ENCODE measurements around the gene GRIA1. TPM values are rescaled to one million over a fixed set of nuclear protein-coding genes. Genes with fewer than 3 reads are reported as not detected.
"Not testable (repeated sequence)": the region's sequence is repeated elsewhere in the genome, so short reads cannot be mapped to it uniquely, and the experiment has no call there.

GRIA1 gene
- total RNA-seq, 2 experiments from 2014 or later, result not detected

DNA sequence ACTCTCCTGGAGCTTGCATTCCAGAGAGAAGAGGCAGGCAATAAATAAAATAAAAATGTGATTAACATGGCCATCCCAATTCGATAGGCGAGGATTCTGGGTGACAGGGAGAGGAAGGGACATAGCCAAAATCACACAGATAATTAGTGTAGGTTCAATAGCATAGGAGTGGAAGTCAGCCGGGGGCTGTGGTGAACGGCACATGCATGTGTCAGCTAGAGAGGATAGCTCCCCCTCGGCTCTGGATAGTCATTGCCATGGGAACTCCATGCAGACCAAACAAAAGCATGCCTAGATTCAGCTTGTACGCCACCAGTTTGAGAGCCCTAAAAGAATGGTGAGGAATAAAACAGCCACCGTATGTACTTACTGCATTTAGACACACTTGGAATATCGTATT is 223.5 kb downstream of the GRIA1 start:
- DNase-seq, result no peak
- H3K27me3 Mint-ChIP-seq, result no peaks in the 10 kb centered on the region
- no peaks in the 10 kb centered on the region for H3K36me3 Mint-ChIP-seq (ENCODE audit: low read depth)
- no peaks in the 10 kb centered on the region for H3K4me1 Mint-ChIP-seq
- POLR2A ChIA-PET, result no interaction called here
- H3K27ac Mint-ChIP-seq, result no peak overlapping the region
- H3K9me3 Mint-ChIP-seq, result no peaks in the 10 kb centered on the region
- CTCF ChIA-PET, result no interaction called here
- no peak overlapping the region for H3K4me3 Mint-ChIP-seq

DNA sequence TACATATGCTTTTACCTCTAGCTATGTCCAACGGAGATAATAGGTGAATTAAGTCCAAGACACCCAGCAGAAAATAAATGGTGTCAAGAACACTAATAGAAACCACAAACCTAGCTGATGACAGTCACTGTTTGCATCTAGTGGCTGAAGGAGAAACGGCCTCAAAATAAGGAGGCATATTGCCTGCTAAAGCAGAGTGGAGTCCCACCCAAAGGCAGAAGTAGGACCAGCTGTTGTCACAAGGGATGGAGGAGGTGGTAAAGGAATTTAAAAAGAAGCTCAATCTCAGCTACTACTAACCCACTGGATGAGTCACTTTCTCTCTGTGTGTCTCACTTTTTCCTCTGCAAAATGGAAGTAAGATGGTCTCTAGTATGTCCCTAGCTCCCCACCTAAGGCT is 224.3 kb downstream of the GRIA1 start:
- H3K4me3 Mint-ChIP-seq, result no peak overlapping the region
- H3K4me1 Mint-ChIP-seq, result no peaks in the 10 kb centered on the region
- H3K27ac Mint-ChIP-seq, result no peak overlapping the region
- POLR2A ChIA-PET, result no interaction called here
- no peaks in the 10 kb centered on the region for H3K27me3 Mint-ChIP-seq
- no peak for DNase-seq
- no peaks in the 10 kb centered on the region for H3K9me3 Mint-ChIP-seq
- CTCF ChIA-PET, result no interaction called here
- no peaks in the 10 kb centered on the region for H3K36me3 Mint-ChIP-seq (ENCODE audit: low read depth)

DNA sequence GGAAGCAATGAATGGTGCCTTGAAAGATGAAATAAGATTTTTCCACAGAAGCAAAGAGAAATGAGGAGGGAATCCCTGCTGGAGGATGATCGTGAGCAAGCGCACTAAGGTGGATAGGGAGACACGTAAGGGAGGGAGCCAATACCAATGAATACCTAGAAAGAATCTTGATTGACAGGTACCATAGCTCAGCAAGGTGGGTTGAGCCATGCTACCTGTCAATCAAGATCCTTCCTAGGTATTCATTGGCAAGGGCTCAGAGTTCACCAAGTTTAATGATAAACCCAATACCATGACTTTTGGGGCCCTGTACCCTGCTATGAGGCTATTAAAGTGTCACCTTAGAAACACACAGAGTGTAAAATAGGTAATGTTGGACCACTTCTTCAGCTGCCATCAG is 226.8 kb downstream of the GRIA1 start:
- Mint-ChIP-seq H3K4me1 (no peaks in the 10 kb centered on the region), H3K27me3 (no peaks in the 10 kb centered on the region), H3K36me3 (ENCODE audit: low read depth) (no peaks in the 10 kb centered on the region), H3K27ac (no peak overlapping the region), H3K4me3 (no peak overlapping the region), H3K9me3 (no peaks in the 10 kb centered on the region)
- ChIA-PET POLR2A (no interaction called here), CTCF (no interaction called here)
- no peak for DNase-seq

DNA sequence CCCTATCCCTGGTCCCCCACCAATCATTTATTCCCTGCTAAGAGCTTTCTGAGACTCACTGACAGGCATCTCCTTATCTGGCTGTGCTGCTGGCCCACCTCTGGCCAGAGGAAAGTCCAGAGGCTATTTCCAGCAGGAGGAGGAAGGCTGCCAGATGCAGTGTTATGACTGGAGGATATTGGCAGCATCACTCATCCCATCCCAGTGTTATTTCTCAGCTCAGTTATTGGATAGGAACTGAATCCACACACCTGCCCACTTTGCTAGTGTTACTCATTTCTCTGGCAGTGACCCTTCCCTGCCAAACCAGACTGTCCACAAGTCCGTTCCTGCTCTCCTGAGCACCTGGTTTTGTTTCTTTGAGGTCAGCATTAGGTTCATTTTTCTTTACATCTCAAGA is 228.2 kb downstream of the GRIA1 start:
- Mint-ChIP-seq H3K4me1 (no peaks in the 10 kb centered on the region), H3K36me3 (ENCODE audit: low read depth) (no peaks in the 10 kb centered on the region), H3K27me3 (no peaks in the 10 kb centered on the region), H3K27ac (no peak overlapping the region), H3K4me3 (no peak overlapping the region), H3K9me3 (peaks cover 4% of the 10 kb centered on the region)
- DNase-seq, result no peak
- ChIA-PET POLR2A (no interaction called here), CTCF (no interaction called here)

DNA sequence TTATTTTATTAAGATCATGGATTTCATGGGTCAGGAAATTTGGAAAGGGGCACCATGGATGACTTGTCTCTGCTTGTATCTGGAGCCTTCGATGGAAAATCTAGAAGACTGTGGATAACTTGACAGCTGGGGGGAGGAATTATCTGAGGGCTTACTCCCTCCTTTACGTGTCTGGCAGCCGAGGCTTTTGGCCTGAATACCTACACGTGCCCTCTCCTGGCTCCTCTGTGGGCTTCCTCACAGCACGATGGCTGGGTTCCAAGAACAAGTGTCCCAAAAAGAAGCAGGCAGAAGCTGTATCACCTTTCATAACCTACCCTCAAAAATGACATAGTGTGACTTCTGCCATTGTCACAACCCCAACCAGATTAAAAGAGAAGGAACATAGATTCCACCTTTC is 228.9 kb downstream of the GRIA1 start:
- H3K27me3 Mint-ChIP-seq, result no peaks in the 10 kb centered on the region
- no peaks in the 10 kb centered on the region for H3K4me1 Mint-ChIP-seq
- ChIA-PET POLR2A (no interaction called here), CTCF (no interaction called here)
- no peak overlapping the region for H3K4me3 Mint-ChIP-seq
- no peak for DNase-seq
- peaks cover 4% of the 10 kb centered on the region for H3K9me3 Mint-ChIP-seq
- H3K36me3 Mint-ChIP-seq (ENCODE audit: low read depth), result no peaks in the 10 kb centered on the region
- H3K27ac Mint-ChIP-seq, result no peak overlapping the region

DNA sequence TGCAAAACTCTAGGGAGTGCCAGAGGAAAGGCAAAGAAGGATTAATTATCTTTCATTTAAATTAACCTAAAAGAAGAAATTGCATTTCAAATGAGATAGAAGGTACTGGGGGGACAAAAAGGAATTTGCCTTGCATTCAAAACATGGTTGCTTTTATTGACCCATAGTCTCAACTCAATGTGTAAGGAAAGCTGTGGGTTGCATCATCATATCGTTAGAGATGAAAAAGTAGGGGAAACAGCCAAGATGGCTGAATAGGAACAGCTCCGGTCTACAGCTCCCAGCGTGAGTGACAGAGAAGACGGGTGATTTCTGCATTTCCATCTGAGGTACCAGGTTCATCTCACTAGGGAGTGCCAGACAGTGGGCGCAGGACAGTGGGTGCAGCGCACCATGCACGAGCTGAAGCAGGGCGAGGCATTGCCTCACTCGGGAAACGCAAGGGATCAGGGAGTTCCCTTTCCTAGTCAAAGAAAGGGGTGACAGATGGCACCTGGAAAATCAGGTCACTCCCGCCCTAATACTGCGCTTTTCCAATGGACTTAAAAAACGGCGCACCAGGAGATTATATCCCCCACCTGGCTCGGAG is 232.6 kb downstream of the GRIA1 start:
- DNase-seq; H3K27ac Mint-ChIP-seq; H3K9me3 Mint-ChIP-seq; H3K4me1 Mint-ChIP-seq; H3K36me3 Mint-ChIP-seq (ENCODE audit: low read depth); CTCF ChIA-PET; POLR2A ChIA-PET; H3K27me3 Mint-ChIP-seq; H3K4me3 Mint-ChIP-seq: not testable (repeated sequence)

DNA sequence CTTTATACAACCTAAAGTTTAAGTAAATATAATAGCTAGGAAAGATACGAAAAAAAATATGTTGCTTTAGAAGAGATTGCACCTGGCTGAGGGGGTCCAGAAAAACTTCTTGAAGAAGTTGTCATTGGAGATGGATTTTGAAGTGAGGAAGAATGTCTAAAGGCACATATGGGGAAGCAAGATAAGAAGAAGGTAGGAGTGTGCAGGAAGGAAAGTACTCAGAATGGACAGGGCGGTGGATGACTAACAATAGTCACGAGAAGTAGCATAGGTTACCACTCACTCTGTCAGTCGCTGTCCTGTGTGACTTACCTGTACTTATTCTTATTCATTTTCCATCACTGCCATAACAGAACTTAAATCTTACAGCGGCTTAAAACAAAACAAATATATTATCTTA is 251.6 kb downstream of the GRIA1 start:
- no peak overlapping the region for H3K27ac Mint-ChIP-seq
- POLR2A ChIA-PET, result no interaction called here
- no peak overlapping the region for H3K4me3 Mint-ChIP-seq
- H3K27me3 Mint-ChIP-seq, result no peaks in the 10 kb centered on the region
- no peaks in the 10 kb centered on the region for H3K36me3 Mint-ChIP-seq (ENCODE audit: low read depth)
- no peaks in the 10 kb centered on the region for H3K9me3 Mint-ChIP-seq
- DNase-seq, result no peak
- CTCF ChIA-PET, result interaction anchor here (0.6 kb wide), 1 partner anchor 1924 kb away, joined by 3 read pairs; no protein-coding TSS in a partner anchor
- H3K4me1 Mint-ChIP-seq, result no peaks in the 10 kb centered on the region

DNA sequence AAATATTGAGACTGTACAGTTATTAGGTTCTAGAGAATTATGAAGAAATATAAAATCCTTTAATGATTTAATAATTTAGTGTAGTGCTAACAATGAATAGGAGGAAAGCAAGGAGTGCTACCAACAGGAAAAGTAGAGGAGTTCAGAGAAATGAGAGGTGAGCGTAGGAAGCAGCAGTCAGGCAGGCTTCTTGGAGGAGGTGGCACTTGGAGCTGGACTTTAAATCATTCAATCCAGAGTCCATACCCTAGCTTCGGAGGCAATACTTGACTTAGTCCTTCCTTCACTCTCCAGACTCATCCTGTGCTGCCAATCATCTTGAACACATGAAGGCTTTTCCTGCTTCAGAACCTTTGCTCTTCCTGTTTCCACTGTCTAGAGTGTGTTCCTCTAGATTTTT is 254.3 kb downstream of the GRIA1 start:
- POLR2A ChIA-PET, result no interaction called here
- no peak overlapping the region for H3K27ac Mint-ChIP-seq
- H3K4me1 Mint-ChIP-seq, result no peaks in the 10 kb centered on the region
- H3K4me3 Mint-ChIP-seq, result no peak overlapping the region
- no peaks in the 10 kb centered on the region for H3K27me3 Mint-ChIP-seq
- no peak for DNase-seq
- no peaks in the 10 kb centered on the region for H3K36me3 Mint-ChIP-seq (ENCODE audit: low read depth)
- H3K9me3 Mint-ChIP-seq, result no peaks in the 10 kb centered on the region
- CTCF ChIA-PET, result no interaction called here

DNA sequence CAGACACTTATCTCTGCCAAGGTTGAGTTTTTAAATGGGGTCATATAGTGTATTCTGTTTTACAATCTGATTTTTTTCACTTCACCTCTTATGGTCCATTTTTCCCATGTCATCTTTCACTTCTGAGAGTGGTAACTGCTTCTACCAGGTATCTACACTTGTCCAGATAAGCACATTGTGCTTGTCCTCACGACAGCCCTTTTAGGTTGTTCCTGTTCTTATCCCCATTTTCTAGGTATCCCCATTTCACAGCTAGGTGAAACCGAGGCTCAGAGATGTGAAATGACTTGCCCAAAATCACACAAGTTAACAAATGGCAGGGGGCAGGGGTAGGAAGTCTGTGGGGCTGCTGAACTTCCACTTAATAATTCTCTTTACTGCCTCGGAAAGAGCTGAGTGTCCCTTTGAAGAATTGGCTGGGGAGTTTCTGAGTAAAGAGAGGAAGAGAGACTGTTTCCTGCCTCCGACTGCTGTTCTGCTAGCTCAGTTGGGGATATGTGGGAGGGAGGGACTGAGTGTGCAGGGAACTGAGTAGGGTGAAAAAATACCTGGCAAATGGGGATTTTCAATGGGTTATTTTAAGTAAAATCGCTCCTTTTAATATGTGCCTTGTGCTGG is 255.4 kb downstream of the GRIA1 start:
- Mint-ChIP-seq H3K4me3 (no peak overlapping the region), H3K4me1 (no peaks in the 10 kb centered on the region), H3K27me3 (no peaks in the 10 kb centered on the region), H3K9me3 (no peaks in the 10 kb centered on the region), H3K27ac (no peak overlapping the region), H3K36me3 (ENCODE audit: low read depth) (no peaks in the 10 kb centered on the region)
- CTCF ChIA-PET, result no interaction called here
- POLR2A ChIA-PET, result no interaction called here
- DNase-seq, result no peak

DNA sequence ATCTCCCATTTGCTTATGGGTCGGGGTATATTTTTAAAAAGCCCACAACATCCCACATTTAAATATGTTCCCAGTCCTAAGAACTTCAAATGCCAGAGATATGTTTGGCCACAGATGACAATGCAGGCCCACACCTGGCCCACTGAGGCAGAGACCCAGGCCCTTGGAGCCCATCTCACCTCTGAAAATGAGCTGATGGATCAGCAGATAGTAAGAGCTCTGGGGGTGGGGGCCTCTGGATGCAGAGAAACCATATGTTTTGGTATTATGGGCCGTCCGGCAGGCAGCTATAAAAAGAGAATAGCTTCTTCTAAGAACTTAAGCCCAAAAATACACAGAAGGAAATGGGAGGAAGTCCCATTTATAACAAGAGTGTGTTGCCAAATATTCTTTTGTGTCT is 256.0 kb downstream of the GRIA1 start:
- Mint-ChIP-seq H3K4me3 (no peak overlapping the region), H3K4me1 (no peaks in the 10 kb centered on the region), H3K27ac (no peak overlapping the region), H3K9me3 (no peaks in the 10 kb centered on the region), H3K36me3 (ENCODE audit: low read depth) (no peaks in the 10 kb centered on the region), H3K27me3 (no peaks in the 10 kb centered on the region)
- DNase-seq, result no peak
- POLR2A ChIA-PET, result no interaction called here
- CTCF ChIA-PET, result no interaction called here

DNA sequence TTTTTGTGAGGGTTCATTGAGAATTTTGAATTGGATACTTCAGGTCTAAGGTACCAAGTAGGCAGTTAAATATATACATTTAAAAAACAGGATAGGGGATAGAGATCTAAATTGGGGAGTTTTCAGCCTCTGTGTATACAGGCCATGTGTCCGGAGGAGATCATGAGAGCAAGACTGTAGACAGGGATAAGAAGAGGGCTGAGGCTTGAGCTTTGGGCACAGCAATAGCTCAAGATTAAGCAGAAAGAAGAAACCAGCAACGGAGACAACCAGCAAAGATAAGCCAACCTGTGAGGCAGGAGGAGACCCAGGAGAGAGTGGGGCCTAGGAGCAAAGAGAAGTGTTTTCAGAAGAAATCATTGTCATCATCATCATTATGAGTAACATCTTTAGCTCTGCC is 258.4 kb downstream of the GRIA1 start:
- H3K4me3 Mint-ChIP-seq, result no peak overlapping the region
- H3K27me3 Mint-ChIP-seq, result no peaks in the 10 kb centered on the region
- no peak for DNase-seq
- ChIA-PET CTCF (no interaction called here), POLR2A (no interaction called here)
- no peaks in the 10 kb centered on the region for H3K36me3 Mint-ChIP-seq (ENCODE audit: low read depth)
- no peaks in the 10 kb centered on the region for H3K9me3 Mint-ChIP-seq
- no peaks in the 10 kb centered on the region for H3K4me1 Mint-ChIP-seq
- H3K27ac Mint-ChIP-seq, result no peak overlapping the region

DNA sequence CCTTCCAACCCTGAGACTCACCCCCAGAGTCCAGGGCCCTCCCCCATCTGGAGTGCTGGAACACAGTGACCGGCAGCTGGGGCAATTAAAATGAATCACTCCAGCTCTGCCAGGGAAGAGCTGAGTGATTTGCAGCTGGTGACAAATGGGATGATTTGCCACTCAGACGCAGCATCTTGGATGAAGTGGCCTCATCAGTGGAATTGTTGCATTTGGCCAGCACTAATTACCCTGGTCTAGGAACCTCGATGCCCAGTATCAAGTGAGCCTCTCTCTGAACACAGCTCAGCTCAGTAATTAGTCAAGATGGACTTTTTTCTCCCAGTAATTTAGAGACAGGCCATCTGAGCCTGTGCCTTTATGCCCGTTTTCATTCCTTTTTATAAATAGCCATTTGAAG is 259.5 kb downstream of the GRIA1 start:
- Mint-ChIP-seq H3K36me3 (ENCODE audit: low read depth) (no peaks in the 10 kb centered on the region), H3K4me3 (no peak overlapping the region), H3K9me3 (no peaks in the 10 kb centered on the region), H3K27ac (no peak overlapping the region), H3K27me3 (no peaks in the 10 kb centered on the region), H3K4me1 (no peaks in the 10 kb centered on the region)
- CTCF ChIA-PET, result no interaction called here
- POLR2A ChIA-PET, result no interaction called here
- no peak for DNase-seq

DNA sequence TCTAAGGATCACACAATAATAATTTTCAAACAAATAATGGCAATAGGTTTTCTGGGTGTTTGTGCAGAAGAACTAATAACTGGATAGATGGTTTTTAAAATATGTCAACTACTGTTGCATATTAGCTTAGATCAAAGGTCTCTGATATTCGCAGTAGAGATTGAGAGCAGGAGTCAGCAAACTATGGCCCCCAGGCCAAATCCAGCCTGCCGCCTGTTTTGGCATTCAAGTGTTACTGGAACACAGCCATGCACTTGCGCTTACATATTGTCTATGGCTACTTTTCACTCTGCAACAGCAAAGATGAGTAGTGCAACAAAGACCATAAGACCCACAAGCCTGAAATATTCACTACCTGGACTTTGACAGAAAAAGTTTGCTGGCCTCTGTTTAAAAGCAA is 260.8 kb downstream of the GRIA1 start:
- Mint-ChIP-seq H3K27ac (no peak overlapping the region), H3K9me3 (no peaks in the 10 kb centered on the region), H3K36me3 (ENCODE audit: low read depth) (no peaks in the 10 kb centered on the region), H3K27me3 (no peaks in the 10 kb centered on the region), H3K4me1 (no peaks in the 10 kb centered on the region), H3K4me3 (no peak overlapping the region)
- CTCF ChIA-PET, result no interaction called here
- no peak for DNase-seq
- POLR2A ChIA-PET, result no interaction called here

DNA sequence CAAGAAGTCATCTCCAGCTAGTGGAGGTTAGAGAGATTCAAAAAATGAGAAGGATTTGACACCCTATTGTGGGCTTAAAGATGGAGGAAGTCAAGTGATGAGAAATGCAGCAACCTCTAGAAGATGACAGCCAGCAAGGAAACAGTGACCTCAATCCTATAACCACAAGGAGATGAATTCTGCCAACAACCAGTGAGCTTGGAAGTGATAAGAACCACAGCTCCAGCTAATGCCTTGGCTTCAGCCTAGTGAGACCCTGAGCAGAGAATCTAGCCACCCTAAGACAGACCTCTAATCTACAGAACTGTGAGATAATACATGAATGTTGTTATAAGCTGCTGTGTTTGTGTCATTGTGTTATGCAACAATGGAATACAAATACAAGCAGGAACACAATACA is 262.4 kb downstream of the GRIA1 start:
- ChIA-PET POLR2A (no interaction called here), CTCF (no interaction called here)
- Mint-ChIP-seq H3K36me3 (ENCODE audit: low read depth) (no peaks in the 10 kb centered on the region), H3K4me1 (no peaks in the 10 kb centered on the region), H3K4me3 (no peak overlapping the region), H3K9me3 (no peaks in the 10 kb centered on the region), H3K27me3 (no peaks in the 10 kb centered on the region), H3K27ac (no peak overlapping the region)
- DNase-seq, result no peak

Measured in activated CD4-positive, alpha-beta T cell treated with anti-CD3 and anti-CD28 coated beads, Interleukin-2, amount 10 ng/mL, durations not matched to agents 7 days and 5 days (primary cell).